DOHH2 (cell line): ENCODE data around the gene PITX1.

Experiments used
- EZH2phosphoT487 ChIP-seq: fragments of 200-600 bp; sonication (generic); IDR thresholded peaks from 2 replicates; pipeline ENCODE4 v1.6.1; 2017; ENCODE audit warnings: borderline replicate concordance, mild to moderate bottlenecking, antibody characterized with exemption, low read length, moderate library complexity, mixed read lengths
- TF ChIP-seq, protein P1 (sequence below): fragments of 200-600 bp; sonication (generic); IDR thresholded peaks from one replicate; pipeline ENCODE4 v1.5.1; 2014; ENCODE audit warnings: antibody characterized with exemption, mild to moderate bottlenecking, low read depth, low read length; ENCODE audit not compliant: poor library complexity, severe bottlenecking

- TF ChIP-seq, protein P1, sequence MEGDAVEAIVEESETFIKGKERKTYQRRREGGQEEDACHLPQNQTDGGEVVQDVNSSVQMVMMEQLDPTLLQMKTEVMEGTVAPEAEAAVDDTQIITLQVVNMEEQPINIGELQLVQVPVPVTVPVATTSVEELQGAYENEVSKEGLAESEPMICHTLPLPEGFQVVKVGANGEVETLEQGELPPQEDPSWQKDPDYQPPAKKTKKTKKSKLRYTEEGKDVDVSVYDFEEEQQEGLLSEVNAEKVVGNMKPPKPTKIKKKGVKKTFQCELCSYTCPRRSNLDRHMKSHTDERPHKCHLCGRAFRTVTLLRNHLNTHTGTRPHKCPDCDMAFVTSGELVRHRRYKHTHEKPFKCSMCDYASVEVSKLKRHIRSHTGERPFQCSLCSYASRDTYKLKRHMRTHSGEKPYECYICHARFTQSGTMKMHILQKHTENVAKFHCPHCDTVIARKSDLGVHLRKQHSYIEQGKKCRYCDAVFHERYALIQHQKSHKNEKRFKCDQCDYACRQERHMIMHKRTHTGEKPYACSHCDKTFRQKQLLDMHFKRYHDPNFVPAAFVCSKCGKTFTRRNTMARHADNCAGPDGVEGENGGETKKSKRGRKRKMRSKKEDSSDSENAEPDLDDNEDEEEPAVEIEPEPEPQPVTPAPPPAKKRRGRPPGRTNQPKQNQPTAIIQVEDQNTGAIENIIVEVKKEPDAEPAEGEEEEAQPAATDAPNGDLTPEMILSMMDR, result no peak
- TF ChIP-seq EZH2phosphoT487, result no peak
Observed at GRCh38 chr5:135073761-135074345, 39.8 kb upstream of the PITX1 start.
